CD4-positive, alpha-beta T cell (primary cell): ENCODE data around the gene ACYP2. TPM values are rescaled to one million over a fixed set of nuclear protein-coding genes. Genes with fewer than 3 reads are reported as not detected.

ENCODE experiments used
- ATAC-seq: fragments of 200-7000 bp; cut with Tn5 transposase; one replicate; pipeline ENCODE4 v1.10.0; 2022; ENCODE audit warnings: mild to moderate bottlenecking; ENCODE audit not compliant: poor library complexity
- CTCF ChIA-PET: fragments of 350-600 bp; sonication (Branson Sonifier 250); formaldehyde crosslinking; loops from one replicate; lab custom pipeline; 2021; ENCODE audit warnings: antibody characterized with exemption, inconsistent platforms; lab: Charles Lee
- POLR2A ChIA-PET: fragments of 350-600 bp; sonication (Branson Sonifier 250); formaldehyde crosslinking; loops from one replicate; lab custom pipeline; 2021; ENCODE audit warnings: antibody characterized with exemption, inconsistent platforms; lab: Charles Lee
- DNase-seq, 14 experiments: peaks; one replicate each; pipeline ENCODE4 v3.0.0-alpha.2; 2013 to 2020; ENCODE audit warnings: mixed read lengths in 2 of 14
- H3K27ac ChIP-seq, 2 donors: one replicate each; pipeline versions ENCODE4 v1.5.1 to v1.7.0; 2013; ENCODE audit warnings: low read length in 2 of 2, low read depth in 1 of 2, mild to moderate bottlenecking in 1 of 2
- H3K27me3 ChIP-seq, 2 experiments: 1 replicate in 1 of 2; 2 replicates in 1 of 2; pipeline versions ENCODE4 v1.6.1 to v1.7.0; 2013; ENCODE audit warnings: low read length in 2 of 2, control low read depth in 1 of 2, mild to moderate bottlenecking in 1 of 2, moderate library complexity in 1 of 2; ENCODE audit not compliant: insufficient read depth in 2 of 2, control insufficient read depth in 1 of 2
- H3K36me3 ChIP-seq: one replicate; pipeline ENCODE4 v1.6.1; 2013; ENCODE audit warnings: low read length, control low read depth; ENCODE audit not compliant: insufficient read depth
- H3K4me1 ChIP-seq: one replicate; pipeline ENCODE4 v1.6.1; 2013; ENCODE audit warnings: low read length, control low read depth; ENCODE audit not compliant: insufficient read depth
- H3K4me3 ChIP-seq: one replicate; pipeline ENCODE4 v1.5.1; 2013; ENCODE audit warnings: mild to moderate bottlenecking, low read length, moderate library complexity
- H3K9me3 ChIP-seq, 2 experiments: 1 replicate in 1 of 2; 2 replicates in 1 of 2; pipeline versions ENCODE4 v1.6.1 to v1.7.0; 2013; ENCODE audit warnings: low read length in 2 of 2, mild to moderate bottlenecking in 2 of 2, control low read depth in 1 of 2, moderate library complexity in 1 of 2; ENCODE audit not compliant: control insufficient read depth in 1 of 2, insufficient read depth in 1 of 2
- H3K27ac Mint-ChIP-seq: one replicate; pipeline ENCODE4 v1.8.0; 2020; ENCODE audit warnings: mixed read lengths
- H3K27me3 Mint-ChIP-seq: one replicate; pipeline ENCODE4 v1.8.0; 2021; ENCODE audit warnings: mixed read lengths
- H3K36me3 Mint-ChIP-seq: one replicate; pipeline ENCODE4 v1.8.0; 2021; ENCODE audit warnings: low read depth, mixed read lengths
- H3K4me1 Mint-ChIP-seq: one replicate; pipeline ENCODE4 v1.8.0; 2021; ENCODE audit warnings: low read depth, mixed read lengths
- H3K4me3 Mint-ChIP-seq: one replicate; pipeline ENCODE4 v1.8.0; 2020; ENCODE audit warnings: mild to moderate bottlenecking, mixed read lengths
- H3K9me3 Mint-ChIP-seq: one replicate; pipeline ENCODE4 v1.8.0; 2020; ENCODE audit warnings: mixed read lengths
- CTCF ChIP-seq: fragments of 200-600 bp; IDR thresholded peaks from one replicate; pipeline ENCODE4 v1.8.0; 2022; ENCODE audit warnings: antibody characterized with exemption, mild to moderate bottlenecking
- intact Hi-C, 2 experiments: fragments of 100-400 bp; cut with DNase I in 1 of 2; cut with micrococcal nuclease in 1 of 2; formaldehyde crosslinking; loops; one replicate each; pipeline versions ENCODE4 v1.15.1 to v1.9.0; 2023 to 2025; cut with DNase I, micrococcal nuclease
- total RNA-seq, 174 experiments: library from RNA in 2 of 174; stranded (reverse) in 2 of 174; gene quantifications; one replicate each; pipeline ENCODE4 v1.2.3 and lab custom pipeline; 2021 to 2026

ACYP2 gene
- total RNA-seq, 2 experiments from 2014 or later, result 9.3 to 10.9 TPM

GRCh38 chr2:54298514-54298913, 183.1 kb downstream of the ACYP2 start:
- Histone ChIP-seq H3K27me3 (no peaks in the 10 kb centered on the region), H3K36me3 (no peaks in the 10 kb centered on the region), H3K9me3 (no peaks in the 10 kb centered on the region), H3K4me3 (no peak overlapping the region), H3K4me1 (no peaks in the 10 kb centered on the region), H3K27ac (no peak overlapping the region)
- no peak overlapping the region for H3K4me3 Mint-ChIP-seq
- DNase-seq, result no peak
- no peaks in the 10 kb centered on the region for H3K36me3 Mint-ChIP-seq
- ChIA-PET CTCF (no interaction called here), POLR2A (no interaction called here)
- no peaks in the 10 kb centered on the region for H3K4me1 Mint-ChIP-seq
- TF ChIP-seq CTCF, result no peak
- intact Hi-C loops, result no loop called here
- H3K27me3 Mint-ChIP-seq, result no peaks in the 10 kb centered on the region
- no peak for ATAC-seq
- no peak overlapping the region for H3K27ac Mint-ChIP-seq
- H3K9me3 Mint-ChIP-seq, result no peaks in the 10 kb centered on the region

GRCh38 chr2:54303631-54304030, 188.2 kb downstream of the ACYP2 start:
- Mint-ChIP-seq H3K9me3 (no peaks in the 10 kb centered on the region), H3K27me3 (no peaks in the 10 kb centered on the region), H3K4me1 (no peaks in the 10 kb centered on the region), H3K4me3 (no peak overlapping the region), H3K27ac (no peak overlapping the region), H3K36me3 (no peaks in the 10 kb centered on the region)
- ChIA-PET CTCF (interaction anchor here (0.9 kb wide), 1 partner anchor 11 kb away, joined by 3 read pairs; no protein-coding TSS in a partner anchor), POLR2A (no interaction called here)
- no peak overlapping the region for H3K4me3 ChIP-seq
- no peaks in the 10 kb centered on the region for H3K9me3 ChIP-seq
- no peak overlapping the region for H3K27ac ChIP-seq
- DNase-seq, result no peak
- H3K4me1 ChIP-seq, result no peaks in the 10 kb centered on the region
- intact Hi-C loops, result no loop called here
- no peaks in the 10 kb centered on the region for H3K36me3 ChIP-seq
- H3K27me3 ChIP-seq, result no peaks in the 10 kb centered on the region
- ATAC-seq, result no peak
- no peak for TF ChIP-seq CTCF

DNA sequence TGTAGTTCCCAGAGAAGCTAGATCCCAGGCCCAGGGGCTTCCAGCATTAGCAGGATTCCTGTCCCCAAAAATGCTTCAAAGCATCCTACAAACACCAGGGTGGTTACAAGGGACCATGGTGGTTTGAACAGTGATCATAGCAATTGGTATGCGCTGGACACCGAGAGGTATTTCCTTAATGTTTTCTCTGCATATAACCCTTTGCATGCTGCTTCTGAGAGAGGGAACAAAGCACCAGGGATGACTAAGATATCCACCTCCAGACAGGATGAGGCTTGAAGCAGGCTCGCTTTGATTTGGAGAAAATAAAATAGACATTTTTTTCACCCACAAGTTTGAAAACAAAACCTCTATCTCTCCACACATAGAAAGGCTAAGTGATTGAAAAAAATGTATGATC, 191.1 kb downstream of the ACYP2 start:
- intact Hi-C loops, result no loop called here
- Histone ChIP-seq H3K27me3 (no peaks in the 10 kb centered on the region), H3K4me1 (no peaks in the 10 kb centered on the region), H3K27ac (no peak overlapping the region), H3K4me3 (no peak overlapping the region), H3K36me3 (no peaks in the 10 kb centered on the region), H3K9me3 (no peaks in the 10 kb centered on the region)
- ChIA-PET POLR2A (no interaction called here), CTCF (no interaction called here)
- no peaks in the 10 kb centered on the region for H3K4me1 Mint-ChIP-seq
- TF ChIP-seq CTCF, result no peak
- no peaks in the 10 kb centered on the region for H3K36me3 Mint-ChIP-seq
- no peaks in the 10 kb centered on the region for H3K27me3 Mint-ChIP-seq
- H3K4me3 Mint-ChIP-seq, result no peak overlapping the region
- DNase-seq, result no peak
- H3K27ac Mint-ChIP-seq, result no peak overlapping the region
- no peaks in the 10 kb centered on the region for H3K9me3 Mint-ChIP-seq
- ATAC-seq, result no peak
